Endothelial cell of umbilical vein (primary cell): ENCODE measurements around the gene FUT6. TPM values are rescaled to one million over a fixed set of nuclear protein-coding genes. Genes with fewer than 3 reads are reported as not detected.

Experiments
- BruUV-seq: library from RNA; stranded (reverse); fragments of 400-500 nt; replicated peaks from 2 replicates; lab custom pipeline; 2021; lab: Mats Ljungman, UMichigan
- CTCF ChIA-PET: fragments of 300-600, 350-600 bp; sonication (Branson Sonifier 250); formaldehyde crosslinking; loops from one replicate; lab custom pipeline; 2021; ENCODE audit warnings: antibody characterized with exemption, inconsistent platforms; lab: Charles Lee
- POLR2A ChIA-PET: fragments of 300-600, 350-600 bp; sonication (Branson Sonifier 250); formaldehyde crosslinking; loops from one replicate; lab custom pipeline; 2021; ENCODE audit warnings: antibody characterized with exemption, inconsistent platforms; lab: Charles Lee
- DNase-seq: peaks from one replicate; pipeline ENCODE4 v3.0.0-alpha.2; 2011; ENCODE audit warnings: low read depth, low spot score
- FAIRE-seq: peaks from 2 replicates; lab custom pipeline; 2011; peaks lifted over from hg19 to GRCh38; lab: Jason Lieb, UNC
- H2AFZ ChIP-seq: 2 replicates; pipeline ENCODE4 v1.6.0; 2012; ENCODE audit warnings: low read depth, low read length, control low read depth, inconsistent platforms
- H3K27ac ChIP-seq: 2 replicates; pipeline ENCODE4 v1.5.1; 2011; ENCODE audit warnings: low read depth, mild to moderate bottlenecking, control low read depth, low read length, moderate library complexity; ENCODE audit not compliant: insufficient read depth
- H3K27me3 ChIP-seq, 2 experiments: 2 replicates each; pipeline versions ENCODE4 v1.6.0 to v1.6.1; 2011; ENCODE audit warnings: low read length in 2 of 2, mixed read lengths in 1 of 2; ENCODE audit not compliant: control insufficient read depth in 2 of 2, insufficient read depth in 2 of 2
- H3K36me3 ChIP-seq, 2 experiments: 2 replicates in 1 of 2; 3 replicates in 1 of 2; pipeline ENCODE4 v1.5.1; 2011; ENCODE audit warnings: low read length in 2 of 2, mild to moderate bottlenecking in 1 of 2, moderate library complexity in 1 of 2; ENCODE audit not compliant: control insufficient read depth in 2 of 2, insufficient read depth in 2 of 2; ENCODE audit errors: extremely low read depth in 1 of 2
- H3K4me1 ChIP-seq: 3 replicates; pipeline ENCODE4 v1.5.1; 2011; ENCODE audit warnings: mild to moderate bottlenecking, low read length; ENCODE audit not compliant: control insufficient read depth, insufficient read depth; ENCODE audit errors: extremely low read depth
- H3K4me2 ChIP-seq: 2 replicates; pipeline ENCODE4 v1.6.1; 2011; ENCODE audit warnings: low read length, control low read depth, mixed read lengths; ENCODE audit not compliant: insufficient read depth
- H3K4me3 ChIP-seq, 3 experiments: fragments of 200-600 bp in 1 of 3; sonication (generic), shearing (Covaris generic) in 1 of 3; replicated peaks in 1 of 3; 2 replicates each; pipeline ENCODE4 v1.5.1; 2011 to 2016; ENCODE audit warnings: control low read depth in 3 of 3, low read length in 3 of 3, mild to moderate bottlenecking in 2 of 3, inconsistent platforms in 1 of 3, low read depth in 1 of 3, moderate library complexity in 1 of 3; ENCODE audit not compliant: insufficient read depth in 1 of 3
- H3K79me2 ChIP-seq: 2 replicates; pipeline ENCODE4 v1.6.0; 2012; ENCODE audit warnings: low read length, inconsistent platforms; ENCODE audit not compliant: control insufficient read depth, insufficient read depth
- H3K9ac ChIP-seq: replicated peaks from 2 replicates; pipeline ENCODE3; 2011; ENCODE audit warnings: low read length, control low read depth; ENCODE audit not compliant: insufficient read depth; ENCODE audit errors: extremely low read depth
- H3K9me1 ChIP-seq: replicated peaks from 3 replicates; pipeline ENCODE4 v1.6.0; 2011; ENCODE audit warnings: mild to moderate bottlenecking, low read length; ENCODE audit not compliant: control insufficient read depth, insufficient read depth; ENCODE audit errors: extremely low read depth
- H3K9me3 ChIP-seq: replicated peaks from 2 replicates; pipeline ENCODE4 v1.5.1; 2012; ENCODE audit warnings: low read length, inconsistent platforms; ENCODE audit not compliant: control insufficient read depth, insufficient read depth
- H4K20me1 ChIP-seq: replicated peaks from 2 replicates; pipeline ENCODE3; 2011; ENCODE audit warnings: mild to moderate bottlenecking, low read length; ENCODE audit not compliant: control insufficient read depth, insufficient read depth; ENCODE audit errors: extremely low read depth
- EZH2 ChIP-seq: IDR thresholded peaks from 2 replicates; pipeline ENCODE4 v1.6.1; 2012; ENCODE audit warnings: borderline replicate concordance, low read depth, mild to moderate bottlenecking, moderate library complexity, low read length, inconsistent platforms; ENCODE audit not compliant: severe bottlenecking
- FOS ChIP-seq: IDR thresholded peaks from 2 replicates; pipeline ENCODE4 v1.6.1; 2011; ENCODE audit warnings: mild to moderate bottlenecking, low read length, moderate library complexity, borderline replicate concordance; ENCODE audit not compliant: insufficient read depth
- GATA2 ChIP-seq: IDR thresholded peaks from 2 replicates; pipeline ENCODE4 v1.7.0; 2011; ENCODE audit warnings: low read depth, mild to moderate bottlenecking, moderate library complexity, mixed read lengths, low read length; ENCODE audit not compliant: insufficient read length, insufficient read depth
- JUN ChIP-seq: IDR thresholded peaks from 2 replicates; pipeline ENCODE4 v1.6.1; 2011; ENCODE audit warnings: borderline replicate concordance, low read depth; ENCODE audit not compliant: insufficient read length, insufficient read depth
- MYC ChIP-seq: IDR thresholded peaks from one replicate; pipeline ENCODE4 v1.6.1; 2011; ENCODE audit warnings: mild to moderate bottlenecking, low read depth, low read length
- POLR2A ChIP-seq: IDR thresholded peaks from 2 replicates; pipeline ENCODE4 v1.6.1; 2012; ENCODE audit warnings: low read depth, mild to moderate bottlenecking, control low read depth, low read length
- POLR2AphosphoS5 ChIP-seq: IDR thresholded peaks from 2 replicates; pipeline ENCODE4 v1.6.1; 2012; ENCODE audit warnings: low read depth, mild to moderate bottlenecking, control low read depth, low read length, moderate library complexity; ENCODE audit not compliant: insufficient read depth
- dilution Hi-C: fragments of 300-500 bp; cut with MboI; formaldehyde crosslinking; loops from one replicate; pipeline ENCODE4 v1.15.0; 2019; ENCODE audit warnings: low sequenced_read_pairs; ENCODE audit not compliant: extremely low pct_ligation_motif_present
- intact Hi-C: fragments of 100-400 bp; cut with micrococcal nuclease; formaldehyde crosslinking; loops from one replicate; pipeline ENCODE4 v1.10.0; 2022
- polyA plus RNA-seq, 4 experiments: library from polyadenylated mRNA; depleted of rRNA in 3 of 4; stranded (reverse) in 3 of 4; unstranded in 1 of 4; fragments of >200 nt; gene quantifications; 2 replicates each; pipeline versions ENCODE4 v1.2.1 to v1.2.3, GENCODE V29; 2011 to 2012; ENCODE audit warnings: missing spikeins in 1 of 4
- total RNA-seq: library from RNA; stranded (reverse); gene quantifications from 2 replicates; pipeline ENCODE4 v1.2.3, GENCODE V29; 2021
- TF ChIP-seq, protein P1 (sequence below), 2 donors: IDR thresholded peaks; 1 replicate in 1 of 2; 2 replicates in 1 of 2; pipeline ENCODE4 v1.5.1; 2011; ENCODE audit warnings: low read length in 2 of 2, mild to moderate bottlenecking in 2 of 2, moderate library complexity in 2 of 2, control low read depth in 1 of 2, inconsistent platforms in 1 of 2, low read depth in 1 of 2; ENCODE audit not compliant: insufficient read depth in 1 of 2; ENCODE audit errors: extremely low read depth in 1 of 2
- TF ChIP-seq, protein P2 (sequence below): IDR thresholded peaks from 2 replicates; pipeline ENCODE4 v1.6.1; 2011; ENCODE audit not compliant: insufficient read depth, insufficient read length

FUT6 gene
- total and polyA plus RNA-seq, 2 donors (not counting 3 experiments of a cell fraction or from before 2014, with no cell fraction given), result not detected

DNA sequence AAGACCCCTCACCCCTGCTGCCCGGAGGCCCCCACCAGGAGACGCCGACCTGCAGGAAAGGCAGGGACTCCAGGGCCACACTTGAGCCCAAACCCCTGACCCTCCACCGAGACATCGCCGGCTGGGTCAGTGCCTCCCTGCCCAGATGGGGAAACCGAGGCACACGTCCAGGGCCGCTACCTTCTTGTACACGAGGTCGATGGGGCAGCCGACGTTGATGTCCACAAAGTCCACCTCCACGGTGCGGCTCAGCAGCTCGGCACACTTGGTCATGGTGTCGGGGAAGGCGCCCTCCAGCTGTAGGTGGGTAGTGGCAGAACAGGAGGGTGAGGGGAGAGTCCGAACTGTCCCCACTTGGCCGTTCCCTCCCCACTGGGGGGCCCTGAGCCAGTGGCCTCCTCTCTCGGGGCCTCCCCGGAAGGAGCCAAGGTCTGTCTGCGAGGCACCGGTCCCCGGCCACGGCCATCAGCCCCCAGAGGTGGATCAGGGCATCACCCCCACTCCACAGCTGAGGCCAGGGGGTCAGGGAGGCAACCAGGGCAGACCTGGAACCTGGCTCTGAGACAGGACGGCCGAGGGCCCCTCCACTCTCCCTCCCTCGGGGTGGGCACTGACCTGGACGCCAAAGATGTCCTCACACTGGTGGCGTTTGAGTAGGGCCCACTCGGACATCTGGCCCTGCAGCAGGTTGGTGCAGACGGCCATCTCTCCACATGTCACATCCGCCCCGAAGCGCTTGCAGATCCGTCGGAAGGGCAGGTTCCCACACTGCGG is 51.9 kb downstream of the FUT6 start:
- Histone ChIP-seq H4K20me1 (no peaks in the 10 kb centered on the region), H3K27me3 (no peaks in the 10 kb centered on the region), H3K36me3 (peaks cover 8 to 37% of the 10 kb centered on the region in 2 experiments), H3K4me2 (no peak overlapping the region), H3K4me3 (no peak overlapping the region), H3K9me1 (no peaks in the 10 kb centered on the region), H3K4me1 (peaks cover 5% of the 10 kb centered on the region), H2AFZ (no peak overlapping the region), H3K79me2 (peaks cover 8% of the 10 kb centered on the region), H3K27ac (no peak overlapping the region), H3K9me3 (no peaks in the 10 kb centered on the region), H3K9ac (no peak overlapping the region)
- intact Hi-C loops, result no loop called here
- DNase-seq, result no peak
- TF ChIP-seq FOS (no peak), EZH2 (no peak), POLR2AphosphoS5 (no peak), MYC (no peak), GATA2 (no peak), JUN (no peak), POLR2A (no peak)
- TF ChIP-seq, protein P1, sequence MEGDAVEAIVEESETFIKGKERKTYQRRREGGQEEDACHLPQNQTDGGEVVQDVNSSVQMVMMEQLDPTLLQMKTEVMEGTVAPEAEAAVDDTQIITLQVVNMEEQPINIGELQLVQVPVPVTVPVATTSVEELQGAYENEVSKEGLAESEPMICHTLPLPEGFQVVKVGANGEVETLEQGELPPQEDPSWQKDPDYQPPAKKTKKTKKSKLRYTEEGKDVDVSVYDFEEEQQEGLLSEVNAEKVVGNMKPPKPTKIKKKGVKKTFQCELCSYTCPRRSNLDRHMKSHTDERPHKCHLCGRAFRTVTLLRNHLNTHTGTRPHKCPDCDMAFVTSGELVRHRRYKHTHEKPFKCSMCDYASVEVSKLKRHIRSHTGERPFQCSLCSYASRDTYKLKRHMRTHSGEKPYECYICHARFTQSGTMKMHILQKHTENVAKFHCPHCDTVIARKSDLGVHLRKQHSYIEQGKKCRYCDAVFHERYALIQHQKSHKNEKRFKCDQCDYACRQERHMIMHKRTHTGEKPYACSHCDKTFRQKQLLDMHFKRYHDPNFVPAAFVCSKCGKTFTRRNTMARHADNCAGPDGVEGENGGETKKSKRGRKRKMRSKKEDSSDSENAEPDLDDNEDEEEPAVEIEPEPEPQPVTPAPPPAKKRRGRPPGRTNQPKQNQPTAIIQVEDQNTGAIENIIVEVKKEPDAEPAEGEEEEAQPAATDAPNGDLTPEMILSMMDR (IDR thresholded peaks at IDR 0.05; ENCODE audit: extremely low read depth in 1 of 2, insufficient read depth in 1 of 2, low read depth in 1 of 2, low read length in 2 of 2), result no peak
- TF ChIP-seq, protein P2, sequence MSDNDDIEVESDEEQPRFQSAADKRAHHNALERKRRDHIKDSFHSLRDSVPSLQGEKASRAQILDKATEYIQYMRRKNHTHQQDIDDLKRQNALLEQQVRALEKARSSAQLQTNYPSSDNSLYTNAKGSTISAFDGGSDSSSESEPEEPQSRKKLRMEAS, result no peak
- CTCF ChIA-PET, result no interaction called here
- no peak for FAIRE-seq
- POLR2A ChIA-PET, result no interaction called here
- BruUV-seq, result no TSS peak
- dilution Hi-C loops, result no loop called here
